HL-60 (cell line): Measurements from ENCODE around the gene SMURF2.

Experiments
- POLR2AphosphoS5 ChIP-seq: IDR thresholded peaks from 2 replicates; pipeline ENCODE4 v1.6.1; 2012; ENCODE audit warnings: low read depth
- SPI1 ChIP-seq: IDR thresholded peaks from 2 replicates; pipeline ENCODE4 v1.6.1; 2012; ENCODE audit warnings: low read depth, mild to moderate bottlenecking, borderline replicate concordance
- TF ChIP-seq, protein P1 (sequence below): IDR thresholded peaks from one replicate; pipeline ENCODE4 v1.5.1; 2011; ENCODE audit warnings: low read length, control low read depth, inconsistent platforms; ENCODE audit not compliant: insufficient read depth
- TF ChIP-seq, protein P2 (sequence below): IDR thresholded peaks from 2 replicates; pipeline ENCODE4 v1.6.1; 2012; ENCODE audit warnings: low read depth; ENCODE audit not compliant: insufficient replicate concordance

DNA sequence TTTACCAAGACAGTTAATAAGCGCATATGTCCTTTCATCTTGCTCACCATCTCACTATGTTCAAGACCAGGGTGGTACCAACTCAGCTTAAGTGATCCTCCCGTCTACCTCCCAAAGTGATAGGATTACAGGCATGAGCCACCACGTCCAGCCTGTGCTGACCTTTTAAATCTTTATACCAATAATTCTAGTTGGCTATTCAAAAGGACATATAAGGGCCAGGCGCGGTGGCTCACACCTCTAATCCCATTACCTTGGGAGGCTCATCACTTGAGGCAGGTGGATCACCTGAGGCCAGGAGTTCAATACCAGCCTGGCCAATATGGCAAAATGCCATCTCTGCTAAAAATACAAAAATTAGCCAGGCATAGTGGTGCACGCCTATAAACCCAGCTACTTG lies 152.9 kb downstream of the SMURF2 start:
- TF ChIP-seq, protein P1, sequence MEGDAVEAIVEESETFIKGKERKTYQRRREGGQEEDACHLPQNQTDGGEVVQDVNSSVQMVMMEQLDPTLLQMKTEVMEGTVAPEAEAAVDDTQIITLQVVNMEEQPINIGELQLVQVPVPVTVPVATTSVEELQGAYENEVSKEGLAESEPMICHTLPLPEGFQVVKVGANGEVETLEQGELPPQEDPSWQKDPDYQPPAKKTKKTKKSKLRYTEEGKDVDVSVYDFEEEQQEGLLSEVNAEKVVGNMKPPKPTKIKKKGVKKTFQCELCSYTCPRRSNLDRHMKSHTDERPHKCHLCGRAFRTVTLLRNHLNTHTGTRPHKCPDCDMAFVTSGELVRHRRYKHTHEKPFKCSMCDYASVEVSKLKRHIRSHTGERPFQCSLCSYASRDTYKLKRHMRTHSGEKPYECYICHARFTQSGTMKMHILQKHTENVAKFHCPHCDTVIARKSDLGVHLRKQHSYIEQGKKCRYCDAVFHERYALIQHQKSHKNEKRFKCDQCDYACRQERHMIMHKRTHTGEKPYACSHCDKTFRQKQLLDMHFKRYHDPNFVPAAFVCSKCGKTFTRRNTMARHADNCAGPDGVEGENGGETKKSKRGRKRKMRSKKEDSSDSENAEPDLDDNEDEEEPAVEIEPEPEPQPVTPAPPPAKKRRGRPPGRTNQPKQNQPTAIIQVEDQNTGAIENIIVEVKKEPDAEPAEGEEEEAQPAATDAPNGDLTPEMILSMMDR = no peak
- TF ChIP-seq POLR2AphosphoS5 = no peak
- TF ChIP-seq SPI1 = no peak
- TF ChIP-seq, protein P2, sequence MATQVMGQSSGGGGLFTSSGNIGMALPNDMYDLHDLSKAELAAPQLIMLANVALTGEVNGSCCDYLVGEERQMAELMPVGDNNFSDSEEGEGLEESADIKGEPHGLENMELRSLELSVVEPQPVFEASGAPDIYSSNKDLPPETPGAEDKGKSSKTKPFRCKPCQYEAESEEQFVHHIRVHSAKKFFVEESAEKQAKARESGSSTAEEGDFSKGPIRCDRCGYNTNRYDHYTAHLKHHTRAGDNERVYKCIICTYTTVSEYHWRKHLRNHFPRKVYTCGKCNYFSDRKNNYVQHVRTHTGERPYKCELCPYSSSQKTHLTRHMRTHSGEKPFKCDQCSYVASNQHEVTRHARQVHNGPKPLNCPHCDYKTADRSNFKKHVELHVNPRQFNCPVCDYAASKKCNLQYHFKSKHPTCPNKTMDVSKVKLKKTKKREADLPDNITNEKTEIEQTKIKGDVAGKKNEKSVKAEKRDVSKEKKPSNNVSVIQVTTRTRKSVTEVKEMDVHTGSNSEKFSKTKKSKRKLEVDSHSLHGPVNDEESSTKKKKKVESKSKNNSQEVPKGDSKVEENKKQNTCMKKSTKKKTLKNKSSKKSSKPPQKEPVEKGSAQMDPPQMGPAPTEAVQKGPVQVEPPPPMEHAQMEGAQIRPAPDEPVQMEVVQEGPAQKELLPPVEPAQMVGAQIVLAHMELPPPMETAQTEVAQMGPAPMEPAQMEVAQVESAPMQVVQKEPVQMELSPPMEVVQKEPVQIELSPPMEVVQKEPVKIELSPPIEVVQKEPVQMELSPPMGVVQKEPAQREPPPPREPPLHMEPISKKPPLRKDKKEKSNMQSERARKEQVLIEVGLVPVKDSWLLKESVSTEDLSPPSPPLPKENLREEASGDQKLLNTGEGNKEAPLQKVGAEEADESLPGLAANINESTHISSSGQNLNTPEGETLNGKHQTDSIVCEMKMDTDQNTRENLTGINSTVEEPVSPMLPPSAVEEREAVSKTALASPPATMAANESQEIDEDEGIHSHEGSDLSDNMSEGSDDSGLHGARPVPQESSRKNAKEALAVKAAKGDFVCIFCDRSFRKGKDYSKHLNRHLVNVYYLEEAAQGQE = no peak
